Stomach (tissue), 4 donors: ENCODE results near the gene ZNF423.

Source experiments
- CTCF ChIP-seq, 7 experiments: fragments of 450-650 bp in 4 of 7; fragments of 200-600 bp in 3 of 7; sonication (generic) in 3 of 7; IDR thresholded peaks; one replicate each; pipeline ENCODE4 v1.5.1; 2016 to 2019; ENCODE audit warnings: antibody characterized with exemption in 7 of 7, control low read depth in 2 of 7, mild to moderate bottlenecking in 1 of 7
- POLR2A ChIP-seq, 4 donors: fragments of 450-650 bp; IDR thresholded peaks; one replicate each; pipeline ENCODE4 v1.6.1; 2016; ENCODE audit warnings: antibody characterized with exemption in 4 of 4, control low read depth in 2 of 4, mild to moderate bottlenecking in 1 of 4, moderate library complexity in 1 of 4

GRCh38 chr16:49620869-49621240 is 235.1 kb downstream of the ZNF423 start:
- TF ChIP-seq CTCF (IDR thresholded peaks at IDR 0.05): no peak
- TF ChIP-seq POLR2A (IDR thresholded peaks at IDR 0.05): no peak
